GM19025 (cell line): ENCODE measurements around the gene AMACR.
"Not testable (repeated sequence)": the region's sequence is repeated elsewhere in the genome, so short reads cannot be mapped to it uniquely, and the experiment has no call there.

Source experiments
- ATAC-seq: cut with Tn5 transposase; IDR thresholded peaks from one replicate; pipeline ENCODE4 v1.9.1; 2021; ENCODE audit warnings: mild to moderate bottlenecking, low read depth, moderate library complexity; ENCODE audit not compliant: unreplicated experiment

Gene AMACR

GRCh38 chr5:33975852-33976251 is 32.0 kb downstream of the AMACR start:
- ATAC-seq = no peak

DNA sequence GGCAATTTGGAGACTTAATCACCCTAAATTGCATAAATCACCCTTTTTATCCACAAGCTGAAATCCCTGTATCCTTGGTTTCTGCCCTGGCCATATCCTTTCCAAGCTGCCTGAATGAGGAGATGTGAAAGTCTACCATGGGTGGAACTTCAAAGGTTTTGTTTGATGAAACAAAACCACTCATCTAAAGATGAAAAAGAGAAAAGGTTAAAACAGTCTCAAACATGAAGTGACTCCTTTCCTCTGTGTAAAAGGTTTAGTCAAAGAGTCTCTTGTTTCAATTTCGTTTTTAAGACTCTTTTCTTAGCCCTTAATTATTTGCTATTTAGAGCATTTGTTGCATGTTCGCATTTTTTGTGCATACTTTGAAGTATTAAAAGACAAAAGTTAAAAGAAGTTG is 34.6 kb downstream of the AMACR start:
- no peak for ATAC-seq

GRCh38 chr5:33969572-33970452 is 38.0 kb downstream of the AMACR start:
- ATAC-seq = peak; percentile 65

DNA sequence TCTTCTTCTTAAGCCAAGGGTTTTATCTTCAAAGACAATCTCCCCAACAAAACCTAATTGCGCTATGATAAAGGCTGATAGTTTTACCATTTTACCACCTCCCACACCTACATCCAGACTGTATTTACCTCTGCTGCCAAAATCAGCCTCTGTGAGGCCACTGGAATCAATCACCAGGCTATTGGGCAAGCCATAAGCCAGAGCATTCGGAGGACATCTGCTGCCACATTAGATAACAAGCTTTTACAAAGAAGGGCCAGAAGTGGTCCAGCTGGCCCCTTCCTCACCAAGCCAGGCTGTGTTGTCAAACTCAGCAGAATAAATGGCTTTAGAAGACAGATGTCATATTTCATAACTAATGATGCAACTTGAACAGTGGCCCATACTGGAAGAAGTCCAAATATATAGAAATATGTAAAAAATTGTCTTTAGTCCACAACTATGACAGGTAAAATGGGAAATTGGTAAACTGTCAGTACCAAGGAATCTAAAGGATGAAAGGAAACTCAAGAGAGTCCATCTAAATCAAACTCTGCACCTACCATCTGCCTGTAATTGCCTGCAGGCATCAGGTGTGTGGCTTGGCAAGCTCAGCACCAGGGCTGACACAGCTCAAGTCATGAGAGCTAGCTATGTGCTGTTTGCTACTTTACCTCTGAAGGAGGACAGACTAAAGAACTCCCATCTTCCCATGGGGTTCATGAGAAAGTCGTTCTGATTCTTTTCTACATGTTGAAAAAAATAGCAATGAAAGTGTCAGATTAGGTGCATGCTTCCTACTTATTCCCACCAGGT is 39.4 kb downstream of the AMACR start:
- no peak for ATAC-seq

DNA sequence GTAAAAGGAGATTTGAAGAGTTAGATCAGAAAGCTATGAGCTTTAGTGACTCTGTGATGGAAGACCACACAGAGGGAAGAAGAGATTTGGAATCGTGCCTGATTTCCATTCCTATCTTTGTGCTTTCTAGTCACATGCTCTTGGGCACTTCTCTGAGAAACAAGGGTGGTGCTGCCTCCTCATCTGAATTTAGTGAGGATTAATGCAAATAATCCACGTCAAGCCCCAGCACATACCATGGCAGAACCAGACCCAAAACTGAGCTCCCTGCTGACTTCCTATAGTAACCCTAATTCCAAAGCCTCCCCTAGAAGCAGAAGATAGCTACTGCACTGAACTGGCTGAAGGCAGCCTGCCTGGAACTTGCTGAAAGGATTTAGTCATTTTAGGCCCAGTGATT is 41.0 kb downstream of the AMACR start:
- ATAC-seq = no peak

- ATAC-seq = no peak
Measured at GRCh38 chr5:33964132-33964700, 43.6 kb downstream of the AMACR start.

DNA sequence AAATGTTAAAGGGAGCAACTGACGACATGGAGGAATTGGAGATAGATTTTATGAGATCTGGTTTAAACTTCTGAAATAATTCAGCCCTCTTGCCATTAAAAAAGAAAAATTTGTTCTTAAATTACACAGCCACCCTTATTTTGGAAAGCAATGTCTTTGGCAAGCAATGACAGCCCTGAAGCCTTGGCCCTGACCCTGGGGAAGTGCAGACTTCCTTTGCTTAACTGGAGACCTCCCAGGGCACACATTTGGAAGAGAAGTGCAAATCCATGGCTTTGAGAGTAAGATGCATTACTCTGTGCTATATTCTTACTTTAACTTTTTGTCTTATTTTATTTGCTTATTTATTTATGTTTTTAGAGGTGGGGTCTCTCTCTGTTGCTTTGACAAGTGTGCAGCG is 49.7 kb downstream of the AMACR start:
- no peak for ATAC-seq

DNA sequence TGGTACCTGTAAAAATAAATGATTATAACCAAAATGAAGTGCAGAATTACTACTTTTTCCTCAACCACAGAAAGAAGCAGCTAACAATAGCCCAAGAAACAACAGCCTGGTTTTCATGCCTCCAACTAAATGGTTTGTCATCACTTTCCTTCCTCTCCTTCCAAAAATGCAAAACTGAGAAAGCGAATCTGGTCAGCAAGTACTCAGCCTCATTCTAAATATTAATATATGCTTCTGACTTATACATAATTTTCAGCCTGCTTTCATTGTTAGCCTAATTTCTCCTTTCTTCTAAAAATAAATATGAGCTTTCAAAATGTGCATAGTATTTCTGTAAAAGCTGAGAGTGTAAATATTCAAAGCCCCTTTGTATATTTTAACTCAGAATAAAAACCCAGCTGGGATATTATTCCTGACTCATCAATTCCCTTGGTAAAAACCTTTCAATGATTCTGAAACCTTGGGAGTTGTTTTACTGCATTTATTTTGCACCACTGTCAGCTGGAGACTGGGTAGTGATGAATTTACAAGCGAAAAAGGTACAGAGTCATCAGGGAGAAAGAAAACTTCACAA is 50.2 kb downstream of the AMACR start:
- no peak for ATAC-seq

- ATAC-seq = not testable (repeated sequence)
Measured at GRCh38 chr5:33952175-33952574, 55.7 kb downstream of the AMACR start.

GRCh38 chr5:33944543-33945132 is 63.2 kb downstream of the AMACR start:
- no peak for ATAC-seq

DNA sequence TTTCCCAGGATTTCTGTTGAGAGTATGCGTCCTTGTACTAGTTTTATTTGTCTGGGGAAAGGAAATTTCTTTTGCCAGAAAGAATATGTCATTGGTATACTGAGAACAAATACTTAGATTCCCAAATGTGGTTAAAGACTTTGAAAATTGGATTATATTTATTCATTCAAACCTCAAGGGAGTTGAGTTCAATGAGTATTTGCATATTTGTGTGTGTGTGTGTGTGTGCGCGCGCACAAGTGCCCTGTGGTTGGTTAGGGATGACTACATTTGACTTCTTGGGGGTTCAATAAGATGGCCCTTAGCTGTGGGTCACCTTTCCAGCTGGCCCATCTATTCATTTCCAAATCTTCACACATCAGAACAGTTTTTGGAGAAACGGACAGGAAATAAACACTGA is 66.8 kb downstream of the AMACR start:
- ATAC-seq = no peak

DNA sequence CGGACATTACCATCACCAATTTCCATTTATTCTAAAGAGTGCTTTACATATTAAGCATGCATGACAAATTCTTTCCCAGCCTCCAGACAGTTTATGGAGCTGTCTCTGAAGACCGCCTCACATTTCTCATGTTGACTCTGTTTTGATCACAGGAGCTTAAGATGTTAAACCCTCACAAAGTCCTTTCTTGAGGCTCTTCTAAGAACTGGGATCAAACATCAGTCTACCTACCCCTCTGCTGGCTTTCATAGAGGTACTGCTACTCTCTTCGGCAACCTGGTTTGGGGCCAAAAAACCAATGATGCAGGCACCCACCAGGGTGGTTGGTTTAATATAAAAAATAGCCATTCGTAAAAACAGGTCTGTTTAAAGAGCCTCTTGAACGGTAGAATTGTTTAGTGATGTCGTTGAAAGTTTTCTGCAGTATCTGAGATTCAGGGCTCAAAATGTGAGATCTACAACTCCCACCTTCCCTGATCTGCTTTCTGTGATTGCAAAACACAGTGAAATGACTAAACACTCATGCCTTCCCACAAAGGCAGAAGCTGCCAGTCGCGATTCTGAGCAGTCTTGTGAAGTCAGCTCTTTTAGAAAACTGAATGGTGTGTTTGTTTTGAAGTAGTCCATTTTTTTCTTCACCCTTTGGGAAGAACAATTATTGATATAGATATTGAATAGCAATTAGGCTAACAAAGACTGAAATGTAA is 68.1 kb downstream of the AMACR start:
- no peak for ATAC-seq

DNA sequence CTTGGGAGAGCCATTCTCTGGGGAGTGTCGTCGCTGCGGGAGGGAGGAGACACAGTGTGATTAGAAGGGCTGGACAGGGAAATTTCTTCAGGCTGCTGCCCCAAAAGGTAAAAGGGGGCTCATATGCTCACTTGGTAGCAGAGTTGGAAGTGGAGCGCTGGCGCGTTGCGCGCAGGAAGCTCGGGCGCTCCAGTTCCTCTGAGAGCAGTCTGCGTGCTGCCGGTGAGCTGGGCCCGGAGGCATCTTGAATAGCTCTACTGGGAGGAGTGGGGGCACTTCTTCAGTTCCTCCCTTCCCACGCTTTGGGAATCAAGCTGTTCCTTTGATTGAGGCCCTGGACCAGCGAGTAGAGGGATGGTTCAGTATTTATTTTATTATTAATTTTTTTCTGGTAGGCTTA is 69.0 kb downstream of the AMACR start:
- no peak for ATAC-seq

DNA sequence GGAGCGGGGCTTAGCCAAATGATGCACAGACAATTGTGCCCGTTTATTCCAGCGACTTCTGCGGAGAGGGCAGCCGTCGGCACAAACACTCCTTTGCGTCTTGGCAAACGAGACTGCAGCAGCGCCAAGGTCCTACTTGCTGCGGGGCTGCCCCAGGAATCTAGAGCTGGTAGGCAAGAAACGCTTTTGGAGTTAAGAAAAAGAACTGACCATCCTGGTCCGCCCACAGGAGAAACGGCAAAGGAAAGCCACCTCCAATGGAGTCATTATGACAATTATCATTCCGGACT is 69.4 kb downstream of the AMACR start:
- no peak for ATAC-seq

DNA sequence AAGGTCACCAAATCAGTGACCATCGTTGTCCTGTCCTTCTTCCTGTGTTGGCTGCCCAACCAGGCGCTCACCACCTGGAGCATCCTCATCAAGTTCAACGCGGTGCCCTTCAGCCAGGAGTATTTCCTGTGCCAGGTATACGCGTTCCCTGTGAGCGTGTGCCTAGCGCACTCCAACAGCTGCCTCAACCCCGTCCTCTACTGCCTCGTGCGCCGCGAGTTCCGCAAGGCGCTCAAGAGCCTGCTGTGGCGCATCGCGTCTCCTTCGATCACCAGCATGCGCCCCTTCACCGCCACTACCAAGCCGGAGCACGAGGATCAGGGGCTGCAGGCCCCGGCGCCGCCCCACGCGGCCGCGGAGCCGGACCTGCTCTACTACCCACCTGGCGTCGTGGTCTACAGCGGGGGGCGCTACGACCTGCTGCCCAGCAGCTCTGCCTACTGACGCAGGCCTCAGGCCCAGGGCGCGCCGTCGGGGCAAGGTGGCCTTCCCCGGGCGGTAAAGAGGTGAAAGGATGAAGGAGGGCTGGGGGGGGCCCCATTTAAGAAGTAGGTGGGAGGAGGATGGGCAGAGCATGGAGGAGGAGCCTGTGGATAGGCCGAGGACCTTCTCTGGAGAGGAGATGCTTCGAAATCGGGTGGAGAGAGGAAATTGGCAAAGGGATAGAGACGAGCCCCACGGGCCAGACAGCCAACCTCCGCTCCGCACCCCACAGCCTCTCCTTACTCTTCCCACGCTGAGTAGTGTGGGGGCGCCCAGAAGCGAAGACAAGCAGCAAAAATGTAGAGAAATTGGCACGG is 69.9 kb downstream of the AMACR start:
- no peak for ATAC-seq

DNA sequence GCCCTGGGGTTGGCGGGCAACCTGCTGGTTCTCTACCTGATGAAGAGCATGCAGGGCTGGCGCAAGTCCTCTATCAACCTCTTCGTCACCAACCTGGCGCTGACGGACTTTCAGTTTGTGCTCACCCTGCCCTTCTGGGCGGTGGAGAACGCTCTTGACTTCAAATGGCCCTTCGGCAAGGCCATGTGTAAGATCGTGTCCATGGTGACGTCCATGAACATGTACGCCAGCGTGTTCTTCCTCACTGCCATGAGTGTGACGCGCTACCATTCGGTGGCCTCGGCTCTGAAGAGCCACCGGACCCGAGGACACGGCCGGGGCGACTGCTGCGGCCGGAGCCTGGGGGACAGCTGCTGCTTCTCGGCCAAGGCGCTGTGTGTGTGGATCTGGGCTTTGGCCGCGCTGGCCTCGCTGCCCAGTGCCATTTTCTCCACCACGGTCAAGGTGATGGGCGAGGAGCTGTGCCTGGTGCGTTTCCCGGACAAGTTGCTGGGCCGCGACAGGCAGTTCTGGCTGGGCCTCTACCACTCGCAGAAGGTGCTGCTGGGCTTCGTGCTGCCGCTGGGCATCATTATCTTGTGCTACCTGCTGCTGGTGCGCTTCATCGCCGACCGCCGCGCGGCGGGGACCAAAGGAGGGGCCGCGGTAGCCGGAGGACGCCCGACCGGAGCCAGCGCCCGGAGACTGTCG is 70.7 kb downstream of the AMACR start:
- no peak for ATAC-seq

DNA sequence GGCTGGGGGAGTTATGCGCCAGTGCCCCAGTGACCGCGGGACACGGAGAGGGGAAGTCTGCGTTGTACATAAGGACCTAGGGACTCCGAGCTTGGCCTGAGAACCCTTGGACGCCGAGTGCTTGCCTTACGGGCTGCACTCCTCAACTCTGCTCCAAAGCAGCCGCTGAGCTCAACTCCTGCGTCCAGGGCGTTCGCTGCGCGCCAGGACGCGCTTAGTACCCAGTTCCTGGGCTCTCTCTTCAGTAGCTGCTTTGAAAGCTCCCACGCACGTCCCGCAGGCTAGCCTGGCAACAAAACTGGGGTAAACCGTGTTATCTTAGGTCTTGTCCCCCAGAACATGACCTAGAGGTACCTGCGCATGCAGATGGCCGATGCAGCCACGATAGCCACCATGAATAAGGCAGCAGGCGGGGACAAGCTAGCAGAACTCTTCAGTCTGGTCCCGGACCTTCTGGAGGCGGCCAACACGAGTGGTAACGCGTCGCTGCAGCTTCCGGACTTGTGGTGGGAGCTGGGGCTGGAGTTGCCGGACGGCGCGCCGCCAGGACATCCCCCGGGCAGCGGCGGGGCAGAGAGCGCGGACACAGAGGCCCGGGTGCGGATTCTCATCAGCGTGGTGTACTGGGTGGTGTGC is 71.4 kb downstream of the AMACR start, which contains the start of gene RXFP3:
Gene RXFP3 (plus strand): TSS at position 6 of the 636 bp plus-strand sequence. CDS start 355 bp downstream, at position 361.
- ATAC-seq = no peak
